HG03558 (cell line): ENCODE data around the gene ANKRD27.
"Not testable (repeated sequence)": the region's sequence is repeated elsewhere in the genome, so short reads cannot be mapped to it uniquely, and the experiment has no call there.

Experiments used
- ATAC-seq: cut with Tn5 transposase; IDR thresholded peaks from one replicate; pipeline ENCODE4 v1.9.1; 2021; ENCODE audit warnings: moderate number of reproducible peaks; ENCODE audit not compliant: unreplicated experiment; ENCODE audit errors: extremely low read depth

The ANKRD27 gene

GRCh38 chr19:32674931-32675719 lies at the start of gene ANKRD27:
Gene ANKRD27, minus strand, starts transcription at chr19:32675180. Its CDS starts 16,165 bp downstream, at chr19:32659015.
- peak; percentile 98 for ATAC-seq

GRCh38 chr19:32720936-32721250 lies 45.9 kb upstream of the ANKRD27 start:
- ATAC-seq = no peak

DNA sequence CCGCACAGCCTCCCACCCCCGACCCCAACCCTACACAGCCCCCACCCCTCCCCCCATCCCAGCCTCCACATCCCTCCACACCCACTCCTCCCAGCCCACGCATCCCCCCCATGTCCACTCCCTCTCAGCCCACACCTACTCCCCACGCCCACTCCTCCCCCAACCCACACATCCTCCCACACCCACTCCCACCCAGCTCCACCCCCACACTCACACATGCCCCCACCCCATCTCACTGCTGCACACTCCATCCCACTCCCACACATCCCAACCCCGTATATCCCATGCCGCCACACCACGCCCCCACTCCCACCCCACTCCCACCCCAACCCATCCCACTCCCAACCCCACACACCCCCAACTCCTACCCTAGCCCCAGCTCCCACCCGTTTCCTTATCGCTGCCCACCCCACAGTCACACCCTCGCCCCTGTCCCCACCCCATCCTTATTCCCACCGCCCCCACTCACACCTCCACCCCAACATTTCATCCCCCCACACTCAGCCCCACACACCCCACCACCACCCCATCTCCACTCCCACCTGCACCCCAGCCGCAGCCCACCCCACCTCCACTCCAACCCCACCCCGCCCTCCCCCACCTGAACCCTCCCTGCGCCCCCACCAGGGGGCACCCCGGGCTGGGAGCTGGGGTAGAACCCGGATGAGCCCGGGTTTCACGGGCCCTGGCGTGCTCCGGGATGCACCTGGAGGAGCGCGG lies 45.4 kb upstream of the ANKRD27 start:
- no peak for ATAC-seq

DNA sequence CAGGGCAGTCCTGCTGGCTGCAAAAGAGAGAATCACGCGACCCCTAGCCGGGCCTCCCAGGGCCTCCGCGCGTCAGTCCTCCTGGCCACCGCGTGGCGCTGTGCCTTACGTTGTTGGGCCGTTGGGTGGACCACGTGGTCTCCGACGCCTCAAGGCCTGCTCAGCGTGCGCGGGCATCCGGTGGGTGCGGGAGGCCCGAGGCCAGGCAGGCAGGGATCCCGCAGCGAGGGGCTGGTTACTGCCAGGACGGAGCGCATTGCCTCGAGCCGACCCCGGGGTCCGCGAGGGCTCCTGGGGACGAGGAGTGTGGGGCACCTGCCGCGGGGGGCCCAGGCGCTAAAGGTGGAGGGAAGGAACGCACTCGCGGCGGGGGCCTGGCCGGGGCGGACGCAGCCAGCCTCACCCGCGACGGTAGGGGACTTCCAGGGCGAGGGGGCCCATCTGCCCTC lies 44.7 kb upstream of the ANKRD27 start, which contains the start of gene TDRD12:
Gene TDRD12, plus strand, starts transcription at position 157 of the 449 bp plus-strand sequence. CDS start 306 bp downstream, outside the sequence.
- no peak for ATAC-seq

- no peak for ATAC-seq
These were observed 43.3 kb upstream of the ANKRD27 start for GRCh38 chr19:32718286-32718685.

GRCh38 chr19:32717496-32717895 lies 42.5 kb upstream of the ANKRD27 start:
- ATAC-seq = no peak

GRCh38 chr19:32716203-32716602 lies 41.2 kb upstream of the ANKRD27 start:
- ATAC-seq = not testable (repeated sequence)

DNA sequence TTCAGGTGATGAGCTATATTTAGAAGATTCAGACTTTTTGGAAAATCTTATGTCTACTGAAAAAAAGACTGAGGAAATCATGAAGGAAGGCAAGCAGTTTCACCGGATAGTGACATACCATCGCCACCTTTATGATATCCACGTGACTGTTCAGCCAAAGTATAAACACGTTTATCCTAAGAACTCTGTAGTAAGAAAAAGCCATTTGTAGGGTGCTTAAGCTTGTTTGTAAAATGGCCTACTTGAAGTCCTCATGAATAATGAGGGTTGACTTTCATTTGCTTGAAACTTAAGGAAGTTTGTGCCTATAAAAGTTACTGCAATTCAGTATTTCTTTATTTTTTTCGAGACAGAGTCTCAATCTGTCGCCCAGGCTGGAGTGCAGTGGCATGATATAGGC lies 36.8 kb upstream of the ANKRD27 start:
- no peak for ATAC-seq

DNA sequence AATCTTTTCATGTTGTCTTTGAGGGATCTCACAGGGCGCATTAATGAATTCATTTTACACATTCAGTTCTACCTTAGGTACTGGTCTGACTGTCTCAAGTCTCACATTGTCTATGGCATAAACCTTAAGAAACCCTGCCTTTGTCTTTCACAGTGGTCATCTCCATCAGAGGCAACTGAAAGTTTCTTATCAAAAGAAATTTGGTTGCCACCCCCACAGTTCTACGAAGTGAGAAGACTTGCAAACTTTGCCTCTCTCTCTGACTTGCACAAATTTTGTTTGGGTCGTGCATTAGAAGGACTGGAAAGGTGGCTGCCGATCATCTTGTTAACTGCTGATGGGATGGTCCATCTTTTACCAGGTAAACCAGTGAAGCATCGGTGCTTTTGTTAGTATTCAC lies 34.1 kb upstream of the ANKRD27 start:
- ATAC-seq = no peak

DNA sequence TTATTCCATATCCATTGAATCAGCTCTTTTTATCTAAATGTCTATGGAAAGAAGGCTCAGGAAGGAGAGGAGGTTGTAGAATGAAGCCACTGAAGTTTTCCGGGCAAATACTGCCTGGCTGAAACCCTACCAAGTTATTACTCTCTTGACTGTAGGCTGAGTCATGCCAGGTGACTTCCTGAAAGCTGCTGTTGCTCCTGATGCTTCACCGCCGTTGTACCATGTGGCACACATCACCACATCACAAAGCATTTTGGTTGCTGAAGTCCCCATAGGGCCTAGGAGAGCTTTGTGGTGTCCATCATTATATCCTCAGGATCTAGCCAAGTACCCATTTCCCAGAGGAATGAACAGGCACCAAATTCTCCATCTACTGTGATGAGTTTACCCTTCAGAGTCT lies 33.5 kb upstream of the ANKRD27 start:
- ATAC-seq = no peak

DNA sequence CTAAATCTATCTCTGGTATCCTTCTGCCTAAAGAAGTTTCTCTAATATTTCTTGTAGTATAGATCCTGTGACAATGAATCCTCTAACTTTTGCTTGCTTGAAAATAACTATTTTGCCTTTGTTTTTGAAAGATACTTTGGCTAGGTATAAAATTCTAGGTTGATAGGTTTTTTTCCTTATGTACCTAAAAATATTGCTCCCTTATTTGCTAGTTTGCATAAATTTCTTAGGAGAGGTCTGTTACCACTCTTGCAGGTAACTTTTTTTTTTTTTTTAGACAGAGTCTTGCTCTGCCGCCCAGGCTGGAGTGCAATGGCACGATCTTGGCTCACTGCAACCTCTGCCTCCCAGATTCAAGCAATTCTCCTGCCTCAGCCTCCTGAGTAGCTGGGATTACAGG lies 29.0 kb upstream of the ANKRD27 start:
- ATAC-seq = not testable (repeated sequence)

- ATAC-seq = no peak
These were observed 27.0 kb upstream of the ANKRD27 start for GRCh38 chr19:32702010-32702409.

DNA sequence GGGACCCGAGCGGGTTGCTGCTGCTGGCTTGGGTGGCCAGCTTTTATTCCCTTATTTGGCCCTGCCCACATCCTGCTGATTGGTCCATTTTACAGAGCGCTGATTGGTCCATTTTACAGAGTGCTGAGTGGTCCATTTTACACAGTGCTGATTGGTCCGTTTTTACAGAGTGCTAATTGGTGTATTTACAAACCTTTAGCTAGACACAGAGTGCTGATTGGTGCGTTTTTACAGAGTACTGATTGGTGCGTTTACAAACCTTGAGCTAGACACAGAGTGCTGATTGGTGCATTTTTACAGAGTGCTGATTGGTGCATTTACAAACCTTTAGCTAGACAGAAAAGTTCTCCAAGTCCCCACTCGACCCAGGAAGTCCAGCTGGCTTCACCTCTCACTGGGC lies 25.1 kb upstream of the ANKRD27 start:
- ATAC-seq = not testable (repeated sequence)

DNA sequence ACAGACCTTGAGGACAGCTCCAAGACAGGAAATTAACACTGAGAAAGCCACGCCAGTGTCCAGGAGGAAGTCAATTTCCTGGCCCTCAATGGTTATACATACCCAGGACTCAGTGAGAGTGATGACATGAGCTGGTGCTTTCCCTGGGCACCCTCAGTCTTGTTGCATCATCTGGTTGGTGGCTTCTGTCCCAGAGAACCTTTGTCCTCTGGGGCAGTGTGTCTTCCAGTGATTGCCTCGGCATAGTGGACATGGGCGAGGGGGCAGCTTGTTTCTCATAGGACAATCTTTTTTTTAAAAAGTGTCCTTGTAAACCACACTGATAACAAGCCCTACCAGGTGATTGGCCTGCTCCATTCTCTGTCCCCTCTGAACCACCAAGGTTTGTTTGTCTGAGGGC lies 21.8 kb upstream of the ANKRD27 start:
- not testable (repeated sequence) for ATAC-seq

DNA sequence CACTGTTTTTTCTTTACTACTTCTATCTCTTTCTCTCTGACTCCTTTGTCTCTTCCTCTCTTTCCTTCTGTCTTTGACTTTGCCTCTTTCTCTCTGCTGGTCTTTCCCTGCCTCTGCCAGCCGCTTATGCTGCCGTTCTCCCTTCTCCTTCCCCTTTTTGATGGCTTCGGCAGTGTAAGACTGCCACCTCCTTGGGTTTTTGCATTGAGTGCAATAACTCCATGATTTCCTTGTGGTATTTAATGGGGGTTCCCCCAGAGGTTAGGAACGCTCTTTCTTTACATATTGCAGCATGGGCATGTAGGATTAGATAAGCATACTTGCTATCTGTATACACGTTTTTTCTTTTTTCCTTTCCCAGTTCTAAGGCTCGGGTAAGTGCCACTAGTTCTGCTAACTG lies 20.5 kb upstream of the ANKRD27 start:
- not testable (repeated sequence) for ATAC-seq

DNA sequence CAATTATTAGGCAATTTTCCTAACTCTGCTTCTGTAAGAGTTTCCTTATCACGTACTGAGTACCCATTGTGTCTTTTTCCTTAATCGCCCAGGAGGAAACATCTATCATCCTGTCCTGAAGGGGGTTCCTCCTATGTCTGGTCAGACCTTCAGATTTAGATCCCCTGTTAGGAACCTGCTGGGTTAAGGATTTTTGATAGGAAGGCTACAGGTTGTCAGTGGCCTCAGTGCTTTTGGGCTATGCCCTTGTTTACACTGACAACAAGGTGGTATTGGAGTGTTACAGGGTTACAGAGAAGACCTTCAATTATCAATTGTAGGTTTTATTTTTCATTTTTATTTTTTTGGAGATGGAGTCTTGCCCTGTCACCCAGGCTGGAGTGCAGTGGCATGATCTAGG lies 19.9 kb upstream of the ANKRD27 start:
- not testable (repeated sequence) for ATAC-seq

GRCh38 chr19:32694316-32694715 lies 19.3 kb upstream of the ANKRD27 start:
- not testable (repeated sequence) for ATAC-seq

DNA sequence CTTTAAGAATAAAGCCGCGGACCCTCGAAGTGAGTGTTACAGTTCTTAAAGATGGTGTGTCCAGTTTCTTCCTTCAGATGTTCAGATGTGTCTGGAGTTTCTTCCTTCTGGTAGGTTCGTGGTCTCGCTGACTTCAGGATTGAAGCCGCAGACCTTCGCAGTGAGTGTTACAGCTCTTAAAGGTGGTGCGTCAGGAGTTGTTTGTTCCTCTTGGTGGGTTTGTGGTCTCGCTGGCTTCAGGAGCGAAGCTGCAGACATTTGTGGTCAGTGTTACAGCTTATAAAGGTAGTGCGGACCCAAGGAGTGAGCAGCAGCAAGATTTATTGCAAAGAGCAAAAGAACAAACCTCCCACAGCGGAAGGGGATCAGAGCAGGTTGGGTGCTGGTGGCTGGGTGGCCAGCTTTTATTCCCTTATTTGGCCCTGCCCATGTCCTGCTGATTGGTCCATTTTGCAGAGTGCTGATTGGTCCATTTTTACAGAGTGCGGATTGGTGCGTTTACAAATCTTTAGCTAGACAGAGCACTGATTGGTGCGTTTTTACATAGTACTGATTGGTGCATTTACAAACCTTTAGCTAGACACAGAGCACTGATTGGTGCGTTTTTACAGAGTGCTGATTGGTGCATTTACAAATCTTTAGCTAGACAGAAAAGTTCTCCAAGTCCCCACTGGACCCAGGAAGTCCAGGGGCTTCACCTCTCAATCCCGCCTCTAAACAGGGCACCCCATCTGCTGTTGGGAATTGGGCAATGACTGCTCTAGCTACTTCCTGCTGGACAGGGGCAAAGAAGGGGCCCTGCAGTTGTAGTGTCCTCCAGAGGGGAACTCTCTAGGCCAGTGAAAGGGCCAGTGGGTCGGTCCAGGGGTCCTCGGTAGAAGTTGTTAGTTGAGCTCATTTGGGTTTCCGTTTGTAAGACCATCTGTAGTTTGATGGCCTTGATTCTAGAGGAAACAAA lies 18.4 kb upstream of the ANKRD27 start:
- ATAC-seq = not testable (repeated sequence)

- ATAC-seq = no peak
These were observed 17.7 kb upstream of the ANKRD27 start for GRCh38 chr19:32692727-32693061.

DNA sequence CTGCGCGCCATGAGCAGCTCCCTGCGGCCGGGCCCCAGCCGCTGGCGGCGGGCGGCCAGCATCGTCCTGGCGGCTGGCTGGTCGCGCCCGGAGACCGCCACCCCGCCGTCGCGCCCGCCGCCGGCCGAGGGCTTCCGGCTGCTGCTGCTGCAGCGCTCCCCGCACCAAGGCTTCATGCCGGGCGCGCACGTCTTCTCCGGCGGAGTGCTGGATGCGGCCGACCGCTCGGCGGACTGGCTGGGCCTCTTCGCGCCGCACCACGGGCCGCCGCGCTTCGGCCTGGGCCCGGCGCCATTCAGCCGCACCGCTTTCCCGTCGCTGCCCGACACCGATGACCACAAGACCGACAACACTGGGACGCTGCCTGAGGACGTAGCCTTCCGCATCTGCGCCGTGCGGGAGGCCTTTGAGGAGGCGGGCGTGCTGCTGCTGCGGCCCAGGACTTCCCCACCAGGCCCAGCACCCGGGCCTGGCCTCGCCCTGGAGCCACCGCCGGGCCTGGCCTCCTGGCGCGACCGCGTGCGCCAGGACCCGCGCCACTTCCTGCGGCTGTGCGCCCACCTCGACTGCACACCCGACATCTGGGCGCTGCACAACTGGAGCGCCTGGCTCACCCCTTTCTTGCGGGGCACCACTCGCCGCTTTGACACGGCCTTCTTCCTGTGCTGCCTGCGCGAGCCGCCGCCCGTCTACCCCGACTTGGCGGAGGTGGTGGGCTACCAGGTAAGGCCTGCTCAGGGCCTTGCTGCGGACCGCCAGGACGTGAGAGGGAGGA lies 17.2 kb upstream of the ANKRD27 start:
- ATAC-seq = peak; percentile 29
